ENCODE data around the gene MMP14. TPM values are rescaled to one million over a fixed set of nuclear protein-coding genes. Genes with fewer than 3 reads are reported as not detected.

The MMP14 gene
- total RNA-seq, 1 experiment from 2014 or later, result 17.8 TPM

GRCh38 chr14:22896356-22896755 is 60.0 kb downstream of the MMP14 start:
- H3K79me2 ChIP-seq (ENCODE audit: insufficient read depth, low read length), result no peaks in the 10 kb centered on the region
- no peaks in the 10 kb centered on the region for H3K27me3 ChIP-seq (ENCODE audit: insufficient read depth, low read length)
- no peak overlapping the region for H3K27ac ChIP-seq (ENCODE audit: low read depth, low read length)
- H2AFZ ChIP-seq (ENCODE audit: low read depth, low read length, poor library complexity, severe bottlenecking), result no peak overlapping the region
- RAD21 ChIA-PET (ENCODE audit: low non-redundant PET in 1 of 2, low total read pairs in 2 of 2, uncharacterized antibody in 2 of 2, unreplicated experiment in 2 of 2), result no interaction called here
- H3K9me2 ChIP-seq (ENCODE audit: insufficient read depth), result no peaks in the 10 kb centered on the region
- no peak overlapping the region for H3K4me2 ChIP-seq (ENCODE audit: low read length)
- no TSS peak for BruUV-seq (replicated peaks)
- no peak for TF ChIP-seq REST (IDR thresholded peaks at IDR 0.05; ENCODE audit: low read depth)
- H3K4me3 ChIP-seq (replicated peaks in 1 of 2; ENCODE audit: low read depth in 1 of 2, low read length in 2 of 2), result no peak overlapping the region
- peaks cover 4 to 5% of the 10 kb centered on the region in 2 experiments; a peak in 2 of 4 replicates for H3K36me3 ChIP-seq (ENCODE audit: control insufficient read depth in 1 of 2, insufficient read depth in 2 of 2, low read length in 2 of 2)
- DNase-seq (ENCODE audit: low read depth, low spot score) (no peak), ATAC-seq (no peak)
- no peaks in the 10 kb centered on the region for H4K20me1 ChIP-seq (ENCODE audit: insufficient read depth)
- H3K9ac ChIP-seq (ENCODE audit: low read length), result no peak overlapping the region
- H3K4me1 ChIP-seq (ENCODE audit: control insufficient read depth in 1 of 2, insufficient read depth in 2 of 2, low read length in 2 of 2), result peaks cover 0 to 22% of the 10 kb centered on the region in 2 experiments; a peak in 2 of 4 replicates
- intact Hi-C loops (cut with micrococcal nuclease), result no loop called here
- POLR2A ChIA-PET, result interaction anchor here (1.2 kb wide), 1 partner anchor 8 kb away, joined by 4 read pairs; no protein-coding TSS in a partner anchor
- no peaks in the 10 kb centered on the region for H3K9me3 ChIP-seq (ENCODE audit: control insufficient read depth in 1 of 2, insufficient read depth in 1 of 2, low read depth in 1 of 2, low read length in 2 of 2)
- CTCF ChIA-PET, result interaction anchor here (1.2 to 1.7 kb wide), 2 partner anchors 34 to 74 kb away, joined by 3 read pairs; no protein-coding TSS in a partner anchor

- Histone ChIP-seq H3K27ac (ENCODE audit: low read depth, low read length) (no peak overlapping the region), H3K4me3 (replicated peaks in 1 of 2; ENCODE audit: low read depth in 1 of 2, low read length in 2 of 2) (no peak overlapping the region), H3K36me3 (ENCODE audit: control insufficient read depth in 1 of 2, insufficient read depth in 2 of 2, low read length in 2 of 2) (peaks cover 7 to 8% of the 10 kb centered on the region in 2 experiments; a peak in 2 of 4 replicates), H2AFZ (ENCODE audit: low read depth, low read length, poor library complexity, severe bottlenecking) (no peak overlapping the region), H3K4me1 (ENCODE audit: control insufficient read depth in 1 of 2, insufficient read depth in 2 of 2, low read length in 2 of 2) (peaks cover 0 to 22% of the 10 kb centered on the region in 2 experiments; a peak in 2 of 4 replicates), H3K4me2 (ENCODE audit: low read length) (no peak overlapping the region), H3K79me2 (ENCODE audit: insufficient read depth, low read length) (no peaks in the 10 kb centered on the region), H3K9ac (ENCODE audit: low read length) (no peak overlapping the region), H4K20me1 (ENCODE audit: insufficient read depth) (no peaks in the 10 kb centered on the region), H3K9me3 (ENCODE audit: control insufficient read depth in 1 of 2, insufficient read depth in 1 of 2, low read depth in 1 of 2, low read length in 2 of 2) (no peaks in the 10 kb centered on the region), H3K9me2 (ENCODE audit: insufficient read depth) (no peaks in the 10 kb centered on the region), H3K27me3 (ENCODE audit: insufficient read depth, low read length) (no peaks in the 10 kb centered on the region)
- DNase-seq (ENCODE audit: low read depth, low spot score) (no peak), ATAC-seq (no peak)
- CTCF ChIA-PET, result interaction anchor here (1.2 to 1.7 kb wide), 2 partner anchors 34 to 74 kb away, joined by 3 read pairs; no protein-coding TSS in a partner anchor
- POLR2A ChIA-PET, result interaction anchor here (1.2 kb wide), 1 partner anchor 9 kb away, joined by 4 read pairs; no protein-coding TSS in a partner anchor
- RAD21 ChIA-PET (ENCODE audit: low non-redundant PET in 1 of 2, low total read pairs in 2 of 2, uncharacterized antibody in 2 of 2, unreplicated experiment in 2 of 2), result no interaction called here
- intact Hi-C loops (cut with micrococcal nuclease), result no loop called here
- BruUV-seq (replicated peaks), result no TSS peak
- TF ChIP-seq ZNF274 (IDR thresholded peaks at IDR 0.05; ENCODE audit: low read depth, low read length) (no peak), SRF (IDR thresholded peaks at IDR 0.05; ENCODE audit: low read depth) (no peak), EZH2 (IDR thresholded peaks at IDR 0.05) (no peak), YY1 (IDR thresholded peaks at IDR 0.05; ENCODE audit: extremely low read depth, insufficient replicate concordance, low read depth, low read length) (no peak), EZH2phosphoT487 (IDR thresholded peaks at IDR 0.05; ENCODE audit: borderline replicate concordance) (no peak), SIN3A (IDR thresholded peaks at IDR 0.05; ENCODE audit: low read depth) (no peak), ZFX (IDR thresholded peaks at IDR 0.05) (no peak), CBX3 (IDR thresholded peaks at IDR 0.05; ENCODE audit: low read depth) (no peak), ATF3 (IDR thresholded peaks at IDR 0.05) (no peak), JUND (IDR thresholded peaks at IDR 0.05) (no peak), CEBPB (IDR thresholded peaks at IDR 0.05; ENCODE audit: low read depth) (no peak), REST (IDR thresholded peaks at IDR 0.05; ENCODE audit: low read depth) (no peak), EGR1 (IDR thresholded peaks at IDR 0.05; ENCODE audit: low read depth) (no peak)
Measured at GRCh38 chr14:22896760-22897159, 60.4 kb downstream of the MMP14 start.
